CMK (cell line): ENCODE data around the gene TIMP3.
"Not testable (repeated sequence)": the region's sequence is repeated elsewhere in the genome, so short reads cannot be mapped to it uniquely, and the experiment has no call there.

Experiments
- DNase-seq: peaks from one replicate; pipeline ENCODE4 v3.0.0-alpha.2; 2010; ENCODE audit warnings: low read depth

Gene TIMP3

GRCh38 chr22:32855045-32855756 is 53.7 kb downstream of the TIMP3 start:
- no peak for DNase-seq

DNA sequence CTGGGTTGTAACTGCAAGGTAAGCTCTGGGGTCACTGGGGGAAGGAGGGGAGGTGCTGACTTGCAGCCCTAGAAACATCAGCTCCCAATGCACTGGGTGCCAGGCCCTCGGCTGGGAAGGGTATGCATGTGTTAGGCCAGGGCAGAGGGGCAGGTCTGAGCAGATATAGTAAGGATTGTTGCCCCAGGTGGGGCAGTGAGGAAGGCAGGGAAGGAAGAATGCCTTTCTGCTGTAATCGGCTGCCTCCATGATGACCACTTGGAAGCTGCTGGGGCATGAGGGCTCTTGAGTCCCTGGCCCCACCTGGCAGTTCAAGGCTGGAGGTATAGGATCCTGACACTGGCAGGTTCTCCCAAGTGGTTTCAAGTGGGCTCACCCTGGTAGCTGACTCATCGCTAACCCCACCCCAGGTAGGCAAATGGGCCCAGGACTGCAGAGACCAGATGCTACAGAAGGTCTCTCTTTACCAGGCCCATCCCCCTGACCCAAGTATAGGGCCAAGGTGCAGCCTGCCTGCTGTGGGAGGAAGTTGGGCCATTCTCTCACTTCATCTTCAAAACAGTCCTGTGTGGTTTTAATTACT is 56.7 kb downstream of the TIMP3 start:
- no peak for DNase-seq

- DNase-seq: no peak
Observed at GRCh38 chr22:32858957-32859356, 57.5 kb downstream of the TIMP3 start.

GRCh38 chr22:32859743-32860142 is 58.2 kb downstream of the TIMP3 start:
- no peak for DNase-seq

- DNase-seq: no peak
Observed at GRCh38 chr22:32861330-32861729, 59.8 kb downstream of the TIMP3 start.

DNA sequence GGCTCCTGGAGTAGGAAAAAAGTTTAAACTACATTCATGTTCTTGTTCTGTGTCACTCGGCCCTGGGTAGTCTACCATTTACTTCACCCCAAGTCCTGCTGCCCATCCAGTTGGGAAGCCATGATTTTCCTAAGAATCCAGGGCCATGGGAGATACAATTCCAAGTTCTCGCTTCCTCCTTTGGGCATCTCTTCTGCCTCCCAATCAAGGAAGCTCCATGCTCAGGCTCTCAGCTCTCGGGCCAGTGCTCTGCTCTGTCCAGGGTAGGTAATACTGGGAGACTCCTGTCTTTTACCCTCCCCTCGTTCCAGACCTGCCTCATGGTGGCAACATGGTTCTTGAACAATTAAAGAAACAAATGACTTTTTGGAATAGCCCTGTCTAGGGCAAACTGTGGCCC is 60.6 kb downstream of the TIMP3 start:
- DNase-seq: no peak

GRCh38 chr22:32862936-32863661 is 61.6 kb downstream of the TIMP3 start:
- no peak for DNase-seq

DNA sequence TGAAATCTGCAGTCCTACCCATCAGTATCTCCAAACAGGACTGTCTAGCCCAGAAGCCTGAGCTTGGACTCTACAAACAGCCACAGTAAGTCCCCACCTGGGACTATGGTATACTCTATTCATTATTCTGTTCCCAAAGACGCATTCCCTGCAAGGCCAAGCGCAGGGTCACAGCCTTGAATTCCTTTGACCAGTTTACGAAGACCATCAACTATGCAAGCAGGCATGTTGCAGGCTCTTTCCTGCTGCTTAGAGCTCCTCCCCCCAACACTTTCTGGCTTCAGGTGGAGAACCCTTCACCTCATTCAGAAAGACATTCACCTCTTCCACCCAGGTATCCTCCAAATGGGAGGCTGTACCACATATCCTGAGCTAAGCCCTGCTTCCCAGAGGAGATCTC is 62.5 kb downstream of the TIMP3 start:
- DNase-seq: no peak

GRCh38 chr22:32864596-32864995 is 63.1 kb downstream of the TIMP3 start:
- no peak for DNase-seq

DNA sequence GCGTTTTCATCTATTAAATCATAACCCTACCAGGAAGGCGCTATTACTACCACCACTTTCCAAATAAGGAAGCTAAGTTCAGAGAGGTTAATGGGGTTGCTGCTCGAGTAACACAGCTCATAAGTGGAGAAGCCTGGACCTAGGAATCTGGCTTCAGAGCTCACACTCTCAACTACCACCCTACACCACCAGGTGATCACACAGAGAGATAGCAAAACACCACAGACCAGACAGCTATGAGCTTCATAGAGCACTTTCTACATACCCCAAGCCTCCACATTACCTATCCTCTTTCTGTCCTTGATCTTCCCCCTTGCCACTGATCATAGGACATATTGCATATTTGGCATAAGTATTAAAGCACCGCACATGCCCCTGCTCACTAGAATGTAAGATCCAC is 65.4 kb downstream of the TIMP3 start:
- DNase-seq: no peak

GRCh38 chr22:32868946-32869345 is 67.4 kb downstream of the TIMP3 start:
- no peak for DNase-seq

GRCh38 chr22:32870474-32870873 is 69.0 kb downstream of the TIMP3 start:
- no peak for DNase-seq

- DNase-seq: not testable (repeated sequence)
Observed at GRCh38 chr22:32873604-32874003, 72.1 kb downstream of the TIMP3 start.

- DNase-seq: no peak
Observed at GRCh38 chr22:32874385-32874784, 72.9 kb downstream of the TIMP3 start.

GRCh38 chr22:32874976-32875375 is 73.5 kb downstream of the TIMP3 start:
- no peak for DNase-seq

GRCh38 chr22:32876516-32876915 is 75.0 kb downstream of the TIMP3 start:
- no peak for DNase-seq

DNA sequence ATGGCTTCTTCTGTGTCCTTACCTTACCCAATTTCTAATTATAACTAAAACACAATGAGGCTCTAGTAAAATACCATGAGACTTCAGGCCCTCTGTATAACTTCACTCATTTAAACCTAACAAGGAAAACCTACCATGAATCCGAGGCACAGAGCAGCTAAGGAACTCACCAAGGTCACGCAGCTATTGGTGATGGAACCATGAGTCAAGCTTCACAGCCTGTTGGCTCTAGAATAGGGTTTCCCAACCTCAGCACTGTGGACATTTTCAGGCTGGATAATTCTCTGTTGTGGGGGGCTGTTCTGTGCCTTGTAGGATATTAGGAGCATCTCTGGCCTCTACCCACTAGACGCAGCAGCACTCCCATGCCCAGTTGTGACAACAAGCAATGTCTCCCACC is 75.7 kb downstream of the TIMP3 start:
- DNase-seq: no peak

GRCh38 chr22:32879550-32879949 is 78.0 kb downstream of the TIMP3 start:
- no peak for DNase-seq

- no peak for DNase-seq
Observed at GRCh38 chr22:32880061-32880460, 78.6 kb downstream of the TIMP3 start.

GRCh38 chr22:32880505-32880892 is 79.0 kb downstream of the TIMP3 start:
- no peak for DNase-seq

DNA sequence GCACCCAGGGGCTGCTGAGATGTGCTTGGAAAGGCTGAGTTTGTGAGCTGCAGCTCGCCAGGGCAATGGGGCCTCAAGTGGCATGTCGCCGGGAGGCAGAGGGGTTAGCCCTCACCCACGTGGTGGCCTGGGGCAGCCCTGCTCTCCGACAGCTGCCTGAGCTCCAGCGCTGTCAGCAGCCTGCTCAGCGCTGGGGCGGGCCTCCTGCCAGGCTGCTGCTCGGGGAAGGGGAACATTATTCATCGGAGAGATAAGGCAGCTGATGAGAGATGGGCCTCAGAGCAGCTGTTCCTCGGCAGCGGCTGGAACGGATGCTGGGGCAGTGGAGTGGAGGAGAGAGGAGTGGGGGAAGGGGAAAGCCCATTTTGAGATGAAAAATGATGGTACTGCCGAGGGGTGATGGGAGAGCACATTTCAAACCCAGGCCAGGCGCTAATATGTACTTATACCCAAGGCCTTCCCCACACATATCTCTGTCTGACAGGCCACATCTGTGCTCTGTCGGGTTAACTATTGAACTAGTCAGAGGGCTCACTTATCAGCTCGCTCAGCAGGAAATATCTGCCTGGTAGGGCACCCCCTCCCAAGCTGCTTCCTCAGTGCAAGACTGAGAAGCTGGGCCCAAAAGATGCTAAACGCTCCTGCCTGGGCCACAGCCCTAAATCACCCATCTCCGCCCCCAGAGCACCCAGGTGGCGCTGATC is 79.5 kb downstream of the TIMP3 start:
- peak; percentile 95 for DNase-seq

GRCh38 chr22:32882360-32882755 is 80.9 kb downstream of the TIMP3 start:
- DNase-seq: no peak
